Umbilical cord (tissue), 2 donors: ENCODE data around the gene ZBTB25. TPM values are rescaled to one million over a fixed set of nuclear protein-coding genes. Genes with fewer than 3 reads are reported as not detected.
A peak's percentile ranks its signal among the peaks of the same experiment; 100 is the strongest.

Source experiments
- DNase-seq: peaks from one replicate; pipeline ENCODE4 v3.0.0-alpha.2; 2015; ENCODE audit warnings: low spot score
- total RNA-seq: library from RNA; depleted of rRNA; stranded (reverse); fragments of >200 nt; gene quantifications from one replicate; pipeline ENCODE4 v1.2.3, GENCODE V29; 2014; ENCODE audit warnings: low replicate concordance; ENCODE audit not compliant: insufficient read depth

ZBTB25 gene
- total RNA-seq, 1 donor from 2014 or later: 11.8 TPM

DNA sequence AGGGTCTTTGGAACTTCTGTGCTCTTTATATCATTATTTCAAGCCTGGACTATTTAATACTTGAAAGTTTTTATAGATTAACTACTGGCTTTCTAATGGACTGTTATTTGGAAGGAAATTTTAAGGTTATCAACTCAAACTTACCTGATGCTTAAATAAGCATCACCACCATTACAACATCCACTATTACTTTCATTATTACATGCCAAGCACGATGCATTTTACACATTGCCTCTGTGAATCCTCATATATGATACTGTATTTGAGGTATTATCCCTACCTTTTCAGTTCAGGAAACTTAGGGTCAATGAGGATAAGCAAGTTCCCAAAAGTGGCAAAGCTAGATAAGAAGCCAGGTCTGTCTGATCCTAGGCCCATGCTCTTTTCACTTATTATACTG is 13.3 kb upstream of the ZBTB25 start:
- DNase-seq: no peak

DNA sequence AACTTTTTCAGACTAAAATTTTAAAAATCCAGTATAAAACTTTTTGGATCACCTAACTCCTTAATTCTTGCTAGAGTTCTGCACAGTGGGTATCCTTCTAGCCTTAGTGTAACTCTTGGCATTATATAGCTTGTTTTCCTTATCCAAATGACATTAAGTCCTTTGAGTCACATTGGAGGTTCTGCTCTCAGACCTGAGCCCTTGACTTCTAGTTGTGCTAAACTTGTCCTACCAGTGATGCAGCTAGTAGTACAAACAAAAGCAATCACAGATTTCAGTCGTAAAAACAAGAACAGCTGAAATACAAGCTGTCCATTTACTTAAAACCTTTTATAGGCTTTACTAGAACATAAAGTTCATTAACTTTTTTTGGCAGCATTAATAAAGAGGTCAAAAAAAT is 11.4 kb upstream of the ZBTB25 start:
- no peak for DNase-seq

DNA sequence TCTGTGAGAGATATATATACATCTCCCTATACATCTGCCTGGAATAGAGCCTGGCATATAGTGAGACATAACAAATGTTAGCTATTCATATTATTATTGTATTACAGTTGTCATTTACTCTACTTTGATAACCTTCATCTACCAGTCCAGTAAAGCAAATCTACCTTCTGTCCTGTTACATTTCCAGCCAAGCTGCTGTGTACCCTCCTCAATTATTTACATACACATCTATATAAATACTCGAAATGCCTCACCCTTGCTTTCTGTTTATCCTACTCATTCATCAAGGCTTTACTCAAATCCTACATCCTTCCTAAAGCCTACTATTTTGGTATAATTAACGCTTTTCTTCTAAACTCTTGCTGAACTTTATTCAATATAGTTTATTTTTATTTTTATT is 9.6 kb upstream of the ZBTB25 start:
- no peak for DNase-seq

DNA sequence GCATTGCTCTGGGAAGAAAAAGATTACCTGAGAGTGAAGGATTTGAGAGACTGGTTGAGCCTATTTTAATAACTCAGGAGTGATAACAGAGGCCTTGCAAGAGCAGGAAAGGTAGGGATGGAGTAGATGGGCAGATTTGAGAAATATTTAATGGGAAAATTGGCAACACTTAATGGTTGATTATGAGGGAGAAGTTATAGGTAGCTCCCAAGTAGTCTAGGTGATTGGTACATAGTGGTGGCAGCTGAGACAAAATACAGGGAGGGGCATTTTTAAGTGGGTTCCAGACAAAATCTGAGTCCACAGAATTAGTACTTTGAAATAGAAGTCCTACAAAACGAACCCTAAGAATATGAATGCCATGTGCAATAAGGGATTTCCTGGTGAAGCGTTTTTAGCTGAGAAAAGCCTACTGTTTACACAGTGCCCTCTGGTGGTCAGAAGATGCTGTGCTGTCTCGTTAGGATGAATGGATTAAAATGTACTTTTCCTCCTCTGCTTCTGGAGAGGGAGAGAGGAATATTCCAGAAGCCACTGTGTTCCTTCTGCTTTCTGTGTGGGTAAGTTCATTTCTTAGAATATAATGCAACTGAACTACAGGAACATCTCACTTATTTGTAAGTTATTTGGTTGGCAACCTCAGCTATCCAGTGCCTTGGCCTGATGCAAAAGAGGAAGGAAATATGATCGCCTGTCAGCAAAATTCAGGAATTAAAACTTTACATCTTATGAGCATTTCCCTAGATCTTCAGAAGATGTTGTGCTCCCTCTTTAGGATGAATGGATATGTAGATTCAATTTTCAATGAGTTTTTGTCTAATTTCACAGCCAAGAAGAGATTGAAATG is 7.4 kb upstream of the ZBTB25 start:
- peak; percentile 72 for DNase-seq

DNA sequence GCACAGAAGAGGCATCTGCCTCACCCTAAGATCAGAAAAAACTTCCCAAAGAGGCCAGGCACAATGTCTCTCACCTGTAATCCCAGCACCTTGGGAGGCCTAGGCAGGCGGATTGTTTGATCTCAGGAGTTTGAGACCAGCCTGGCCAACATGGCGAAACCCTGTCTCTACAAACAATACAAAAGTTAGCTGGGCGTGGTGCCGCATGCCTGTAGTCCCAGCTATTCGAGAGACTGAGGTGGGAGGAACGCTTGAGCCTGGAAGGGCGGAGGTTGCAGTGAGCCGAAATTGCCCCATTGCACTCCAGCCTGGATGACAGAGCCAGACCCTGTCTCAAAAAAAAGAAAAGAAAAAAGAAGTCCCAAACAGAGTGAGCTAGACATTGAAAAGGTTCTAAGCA is 5.4 kb upstream of the ZBTB25 start:
- DNase-seq: no peak

DNA sequence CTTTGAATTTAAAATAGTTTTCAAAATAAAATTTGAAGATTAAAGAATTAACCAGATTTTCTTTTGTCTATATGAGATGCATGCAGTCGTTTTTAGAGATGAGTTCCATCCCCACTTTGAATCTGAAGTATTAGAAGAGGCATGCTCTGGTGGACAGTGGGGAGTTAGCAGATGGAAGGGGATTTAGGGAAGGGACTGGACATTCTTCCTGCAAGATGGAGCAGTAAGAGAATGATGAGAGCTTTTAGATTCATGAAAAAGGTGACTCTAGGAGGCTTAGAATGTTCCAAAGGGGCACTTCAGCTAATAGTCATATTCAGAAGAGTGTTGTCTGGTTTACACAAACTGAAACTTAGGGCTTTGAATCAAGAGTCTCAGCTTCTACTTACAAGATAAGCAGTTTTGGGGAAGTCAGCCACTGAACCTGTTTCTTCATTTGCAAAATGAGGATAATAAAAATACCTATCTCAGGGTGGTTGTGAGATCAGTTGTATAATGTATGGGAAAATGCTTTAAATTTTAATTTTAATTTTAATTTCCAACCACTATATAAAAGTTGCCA is 4.7 kb upstream of the ZBTB25 start:
- DNase-seq: no peak

DNA sequence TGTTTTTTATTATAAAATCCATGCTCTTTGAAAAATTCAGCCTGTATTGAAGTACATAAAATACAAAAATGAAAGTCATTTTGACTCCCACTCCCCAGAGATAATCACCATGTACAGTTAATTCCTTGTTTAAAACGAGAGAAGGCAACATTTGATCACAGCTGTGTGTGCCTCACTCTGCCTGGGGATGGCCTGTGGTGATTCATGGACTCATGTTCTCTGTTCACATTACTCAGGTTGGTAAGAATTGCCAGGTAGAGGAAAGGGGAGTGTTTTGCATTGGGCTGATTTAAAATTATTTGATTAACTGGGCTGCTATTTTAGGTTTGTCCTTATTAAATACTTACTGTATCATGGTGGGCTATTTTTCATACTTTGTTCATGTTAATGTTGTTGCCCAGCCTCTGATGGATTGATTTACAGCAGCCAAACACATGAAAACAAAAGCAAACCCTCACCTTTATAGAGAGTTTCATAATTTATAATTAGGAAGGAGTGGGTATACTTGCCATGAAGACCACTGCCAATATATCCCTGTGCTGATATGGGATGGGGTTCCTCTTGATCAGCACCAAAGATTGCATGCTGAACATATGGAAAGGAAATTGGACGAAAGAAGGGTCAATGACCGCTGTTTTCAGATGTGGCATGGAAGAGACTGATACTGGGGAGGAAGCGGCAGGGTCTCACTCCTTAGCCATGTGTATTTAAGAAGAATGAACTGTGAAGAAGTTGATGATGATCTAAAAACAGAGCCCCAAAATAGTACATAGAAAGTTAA is 3.9 kb upstream of the ZBTB25 start:
- DNase-seq: no peak

DNA sequence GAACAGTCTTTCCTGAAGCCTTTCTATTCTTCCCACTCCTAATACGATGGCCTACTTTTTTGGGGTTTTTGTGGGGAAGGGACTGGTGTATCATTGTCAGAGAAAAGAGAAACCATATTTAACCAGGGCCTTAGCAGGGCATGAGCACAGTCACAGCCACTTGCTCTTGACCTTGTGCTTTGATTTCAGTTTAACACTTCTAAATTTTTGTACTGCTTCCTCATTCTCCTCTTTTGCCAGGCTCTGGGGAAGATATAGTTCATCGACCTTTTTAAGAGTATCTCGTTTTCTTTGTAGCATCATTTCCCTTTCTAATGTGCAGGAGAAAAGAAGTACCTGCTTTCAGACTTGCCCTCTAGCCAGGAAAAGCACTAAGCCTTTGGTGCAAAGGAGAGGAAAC is 3.1 kb upstream of the ZBTB25 start:
- DNase-seq: no peak

DNA sequence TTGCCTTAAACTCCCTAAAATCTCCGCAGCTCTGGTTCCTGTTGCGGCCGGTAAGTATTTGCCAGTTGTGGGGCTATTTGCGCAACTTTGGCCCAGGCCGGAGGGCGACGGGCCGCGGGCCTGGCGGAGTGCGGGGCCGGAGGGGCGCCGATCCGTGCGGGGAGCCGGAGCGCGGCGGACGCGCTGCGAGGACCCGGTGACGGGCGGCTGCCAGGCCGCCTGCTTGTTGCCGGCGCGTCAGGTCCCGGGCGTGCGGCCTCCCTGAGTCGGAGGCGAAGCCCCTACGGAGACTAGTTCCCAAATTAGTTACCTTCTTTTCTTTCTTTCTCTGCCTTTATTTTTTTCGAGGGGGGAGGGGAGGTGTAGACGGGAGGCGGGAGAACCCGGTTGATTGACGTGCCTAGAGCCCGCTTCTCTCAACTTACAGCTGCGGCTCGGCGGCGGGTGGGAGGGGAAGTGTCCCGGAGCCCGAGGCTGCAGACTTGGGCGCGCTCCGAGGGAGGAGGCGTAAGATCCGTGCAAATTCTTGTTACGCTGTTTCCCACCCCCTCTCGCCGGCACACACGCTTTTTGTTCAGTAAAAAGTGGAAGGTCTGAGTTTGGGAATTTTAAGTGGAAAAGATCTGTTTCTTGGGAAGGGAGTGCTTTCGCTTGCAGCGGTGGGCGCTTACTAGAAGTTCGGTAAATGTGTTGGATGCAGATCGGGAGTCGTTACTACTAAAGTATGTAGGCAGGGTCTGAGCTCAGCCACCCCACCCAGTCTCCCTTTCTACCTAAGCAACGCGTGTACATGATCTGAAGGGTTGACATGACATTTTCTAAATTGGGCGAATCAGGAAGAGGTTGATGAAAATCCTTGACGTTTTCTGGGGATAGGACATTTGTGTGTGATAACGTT is 1.5 kb upstream of the ZBTB25 start:
- peak; percentile 97 for DNase-seq

DNA sequence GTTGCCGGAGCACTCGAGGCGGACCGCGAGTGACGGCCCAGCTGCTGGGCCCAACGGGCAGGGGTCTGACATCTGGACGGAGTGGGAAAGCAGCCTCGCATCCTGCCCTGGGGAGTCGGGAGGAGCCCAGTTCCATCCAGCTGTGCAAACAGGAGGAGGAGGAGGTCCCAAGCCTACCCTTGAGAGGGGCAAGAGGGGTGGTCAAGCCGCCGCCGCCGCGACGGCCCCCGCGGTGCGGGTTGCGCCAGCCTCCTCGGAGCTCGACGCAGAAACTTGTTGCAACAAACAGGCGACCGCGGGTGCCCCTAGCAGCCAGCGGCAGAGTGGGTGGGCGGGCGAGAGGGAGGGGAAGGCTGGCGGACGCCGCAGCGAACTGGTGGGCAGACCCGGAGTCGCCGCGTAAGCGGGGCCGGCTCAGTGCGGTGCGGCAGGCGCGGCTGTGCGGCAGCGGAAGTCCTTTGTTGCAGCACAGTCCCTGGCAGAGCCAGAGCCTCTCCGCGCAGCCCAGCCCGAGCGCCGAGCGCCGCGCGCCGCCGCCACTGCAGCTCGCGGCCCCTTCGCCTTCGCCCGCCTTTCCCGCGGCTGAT is 765 bp upstream of the ZBTB25 start, which contains the start of gene ZBTB1:
ZBTB1 (plus strand) TSS at position 461 of the 587 bp plus-strand sequence. CDS start 16,735 bp downstream, outside the sequence.
- peak; percentile 88 for DNase-seq

DNA sequence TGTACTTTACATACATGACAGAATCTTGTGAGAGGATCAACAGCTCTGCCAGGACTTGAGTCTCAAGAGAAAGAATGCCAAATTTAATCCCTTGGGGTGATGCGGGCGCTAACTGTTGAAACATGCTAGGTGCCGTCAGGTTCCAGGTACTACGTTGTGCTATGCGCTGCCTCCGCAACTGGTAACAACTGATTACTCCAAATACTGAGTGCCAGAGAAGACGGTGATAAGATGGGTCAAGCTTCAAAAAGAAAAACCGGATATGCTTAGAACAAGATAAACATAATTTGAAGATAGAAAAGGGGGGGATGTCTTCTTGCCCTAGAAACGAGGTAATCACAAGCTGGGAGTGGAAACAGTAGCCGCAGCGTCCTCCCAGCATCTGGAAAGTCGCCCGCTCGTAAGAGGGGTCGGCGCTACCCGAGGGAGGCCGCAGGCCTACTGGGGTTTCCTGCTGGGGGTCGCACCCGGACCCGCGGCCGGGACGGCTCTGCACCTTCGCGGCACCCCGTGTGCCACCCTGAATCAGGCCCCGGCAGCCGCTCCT is 678 bp downstream of the ZBTB25 start:
- DNase-seq: peak; percentile 46

DNA sequence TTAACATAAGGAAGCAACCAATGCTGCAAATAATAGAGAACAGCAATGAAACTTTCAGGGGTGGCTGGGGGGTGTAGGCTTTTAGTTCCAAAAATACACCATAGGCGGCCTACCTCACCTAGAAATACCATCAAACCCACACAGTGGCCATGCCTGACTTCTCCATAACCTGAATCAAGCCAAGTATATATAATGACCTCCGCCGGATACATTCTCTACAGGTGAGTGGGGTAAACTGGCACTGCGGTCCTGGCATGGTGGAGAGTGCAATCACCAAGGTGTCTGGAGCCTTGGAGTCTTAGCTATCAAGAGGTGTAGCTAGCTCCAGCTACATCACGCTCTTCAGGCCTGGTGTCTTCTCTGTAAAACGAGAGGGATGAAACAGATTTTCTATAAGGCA is 1.2 kb downstream of the ZBTB25 start:
- DNase-seq: no peak

DNA sequence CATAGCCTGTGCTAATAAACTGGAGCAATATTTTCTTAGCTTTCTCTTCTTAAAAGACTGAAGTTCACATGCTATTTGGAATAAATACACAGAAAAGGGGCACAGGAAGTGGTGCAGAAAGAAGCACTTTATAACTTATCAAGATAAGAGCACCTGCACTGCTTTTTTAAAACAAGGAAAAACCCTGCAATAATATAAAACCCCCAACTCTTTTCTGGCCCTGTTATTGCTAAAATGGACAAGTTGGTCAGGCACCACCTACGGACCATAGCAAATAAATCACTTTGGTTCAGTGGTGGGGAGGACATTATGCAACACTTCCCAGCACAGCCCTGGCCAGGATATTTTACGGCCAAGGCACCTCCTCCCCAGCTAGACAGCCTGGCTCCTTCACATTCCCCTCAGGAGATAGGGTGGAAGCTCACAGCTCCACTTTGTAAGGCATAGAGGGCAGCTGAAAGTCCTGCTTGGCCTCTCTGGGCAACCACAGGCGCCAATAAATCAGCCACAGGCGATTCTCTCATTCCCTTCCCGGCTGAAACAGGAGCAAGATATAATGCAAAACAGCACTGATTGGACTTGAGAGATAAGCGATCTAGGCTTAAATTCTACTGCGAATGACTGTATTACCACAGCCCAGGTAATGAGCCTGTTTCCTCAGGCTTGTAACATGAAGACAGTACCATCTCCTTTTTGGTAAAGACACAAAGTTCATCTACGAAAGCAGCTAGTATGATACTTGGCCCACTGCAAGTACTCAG is 2.0 kb downstream of the ZBTB25 start:
- DNase-seq: peak; percentile 34

DNA sequence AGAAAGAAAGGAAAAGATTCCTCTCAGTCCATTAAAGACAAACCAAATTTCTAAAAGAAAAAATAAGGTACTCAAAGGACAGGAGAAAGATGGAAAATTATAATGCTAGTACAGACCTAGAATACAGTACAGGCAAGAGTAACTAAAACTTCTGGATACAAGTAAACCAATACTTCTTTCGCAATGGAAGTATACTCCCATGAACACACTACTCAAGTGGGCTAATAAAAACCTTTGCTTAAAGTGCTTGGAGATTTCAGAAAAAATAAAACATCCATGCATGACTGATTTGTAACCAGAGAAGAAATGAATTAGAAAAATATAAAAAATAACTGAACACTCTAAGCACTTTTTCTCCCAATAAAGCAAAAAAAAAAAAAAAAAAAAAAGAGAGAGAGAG is 3.5 kb downstream of the ZBTB25 start:
- no peak for DNase-seq

DNA sequence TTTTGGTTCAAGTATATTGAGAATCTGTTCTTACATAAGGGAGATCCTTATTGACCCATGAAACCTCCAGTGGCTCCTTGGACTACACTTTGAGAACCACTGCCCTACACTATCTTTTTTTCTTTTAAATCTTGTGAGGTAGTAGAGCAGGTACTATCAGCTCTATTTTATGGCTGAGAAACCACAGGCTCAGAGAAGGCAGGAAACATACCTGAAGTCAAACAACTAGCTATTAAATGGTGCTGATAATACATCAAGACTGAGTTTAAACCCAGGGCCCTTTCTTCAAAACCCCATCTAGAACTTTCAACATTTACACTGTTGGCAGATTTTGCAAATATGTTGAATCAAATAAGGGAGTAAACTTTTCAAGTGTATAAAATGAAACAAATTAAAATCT is 6.9 kb downstream of the ZBTB25 start:
- no peak for DNase-seq

DNA sequence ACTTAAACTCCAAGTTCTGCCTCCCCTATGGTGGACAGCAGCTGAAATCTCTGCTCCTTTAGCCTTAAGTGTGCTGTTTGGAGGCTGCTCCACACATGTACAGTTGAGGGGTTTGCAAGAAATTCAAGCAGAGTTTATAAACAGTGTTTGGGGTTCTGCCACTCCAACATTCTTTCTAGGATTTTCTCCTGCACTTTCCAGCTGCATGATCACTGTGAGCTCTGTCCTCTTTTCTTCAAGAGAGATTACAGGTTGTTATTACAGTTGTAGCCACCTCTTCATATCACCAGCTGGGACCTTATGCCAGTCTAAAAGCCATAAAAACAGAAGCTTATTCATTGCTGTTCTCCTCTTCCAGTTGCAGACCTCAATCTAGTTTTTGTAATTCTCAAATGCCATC is 8.4 kb downstream of the ZBTB25 start:
- no peak for DNase-seq

DNA sequence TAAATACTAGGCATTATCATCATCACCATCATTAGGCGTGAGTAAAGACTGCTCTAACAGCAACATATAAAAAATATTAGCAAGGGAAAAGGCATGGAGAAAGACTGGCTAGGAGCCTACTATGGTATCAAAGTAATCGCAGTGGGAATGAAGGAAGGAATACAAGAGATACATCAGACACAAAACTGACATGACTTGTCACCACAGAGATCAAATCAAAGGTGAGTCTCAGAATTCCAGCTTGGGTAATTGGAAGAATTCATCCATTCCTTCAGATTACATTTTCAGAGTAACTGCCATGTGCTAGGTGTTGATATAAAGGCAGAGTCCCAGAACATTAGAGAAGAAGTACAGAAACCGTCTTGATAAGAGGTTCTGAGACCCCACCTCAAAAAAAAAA is 10.2 kb downstream of the ZBTB25 start:
- DNase-seq: no peak

DNA sequence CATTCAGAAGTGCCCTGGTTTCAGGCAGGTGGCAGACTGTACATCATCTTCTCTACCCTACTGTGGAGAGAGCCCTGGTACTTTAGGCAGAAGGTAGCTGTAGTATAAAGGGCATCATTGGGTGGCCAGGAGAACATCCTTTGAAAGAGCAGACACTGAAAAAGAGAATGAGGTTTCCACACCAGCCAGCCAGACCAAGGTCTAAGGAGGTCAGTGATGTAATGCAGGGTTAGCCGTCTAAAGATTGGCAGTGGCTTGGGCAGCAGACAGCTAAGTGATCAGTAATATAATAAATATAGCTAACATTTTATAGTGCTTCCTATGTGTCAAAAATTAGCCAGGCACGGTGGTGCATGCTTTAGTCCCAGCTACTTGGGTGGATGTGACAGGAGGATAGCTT is 12.0 kb downstream of the ZBTB25 start:
- DNase-seq: no peak

DNA sequence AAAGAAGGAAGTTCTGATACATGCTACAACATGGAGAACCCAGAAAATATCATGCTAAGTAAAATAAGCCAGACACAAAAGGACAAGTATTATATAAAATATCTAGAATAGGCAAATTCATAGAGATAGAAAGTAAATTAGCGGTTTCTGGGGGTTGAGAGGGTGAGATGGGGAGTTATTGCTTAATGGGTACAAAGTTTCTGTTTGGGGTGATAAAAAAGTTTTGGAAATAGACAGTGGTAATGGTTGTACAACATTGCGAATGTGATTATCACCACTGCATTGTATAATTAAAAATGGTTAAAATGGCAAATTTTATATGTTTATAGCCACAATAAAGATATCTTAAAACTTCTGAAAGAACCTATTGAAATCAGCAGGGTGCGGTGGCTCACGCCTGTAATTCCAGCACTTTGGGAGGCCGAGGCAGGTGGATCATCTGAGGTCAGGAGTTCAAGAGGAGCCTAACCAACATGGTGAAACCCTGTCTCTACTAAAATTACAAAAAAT is 15.0 kb downstream of the ZBTB25 start:
- no peak for DNase-seq
